HTERT RPE-1 (cell line): ENCODE data around the gene RFX1.
"Not testable (repeated sequence)": the region's sequence is repeated elsewhere in the genome, so short reads cannot be mapped to it uniquely, and the experiment has no call there.

Experiments
- in situ Hi-C: fragments of 300-500 bp; cut with MboI; formaldehyde crosslinking; loops from 4 replicates; pipeline ENCODE4 v1.14.3; 2020; ENCODE audit warnings: low sequenced_read_pairs

The RFX1 gene

GRCh38 chr19:13979686-13980085 lies 26.4 kb downstream of the RFX1 start:
- in situ Hi-C loops, result no loop called here

- in situ Hi-C loops, result no loop called here
Observed at GRCh38 chr19:13979244-13979615, 26.9 kb downstream of the RFX1 start.

- in situ Hi-C loops, result no loop called here
Observed at GRCh38 chr19:13978351-13979243, 27.5 kb downstream of the RFX1 start.

- in situ Hi-C loops, result no loop called here
Observed at GRCh38 chr19:13977803-13978202, 28.3 kb downstream of the RFX1 start.

GRCh38 chr19:13976446-13976845 lies 29.7 kb downstream of the RFX1 start:
- in situ Hi-C loops, result no loop called here

- in situ Hi-C loops, result no loop called here
Observed at GRCh38 chr19:13975870-13976269, 30.2 kb downstream of the RFX1 start.

- in situ Hi-C loops, result no loop called here
Observed at GRCh38 chr19:13974073-13974472, 32.0 kb downstream of the RFX1 start.

GRCh38 chr19:13973479-13973878 lies 32.6 kb downstream of the RFX1 start:
- in situ Hi-C loops, result not testable (repeated sequence)

GRCh38 chr19:13972368-13973155 lies 33.6 kb downstream of the RFX1 start:
- in situ Hi-C loops, result no loop called here

GRCh38 chr19:13971868-13972267 lies 34.3 kb downstream of the RFX1 start:
- in situ Hi-C loops, result not testable (repeated sequence)

GRCh38 chr19:13969897-13970296 lies 36.2 kb downstream of the RFX1 start:
- in situ Hi-C loops, result no loop called here

GRCh38 chr19:13968999-13969398 lies 37.1 kb downstream of the RFX1 start:
- in situ Hi-C loops, result no loop called here

GRCh38 chr19:13968383-13968935 lies 37.7 kb downstream of the RFX1 start:
- in situ Hi-C loops, result no loop called here

GRCh38 chr19:13967206-13967605 lies 38.9 kb downstream of the RFX1 start:
- in situ Hi-C loops, result not testable (repeated sequence)

GRCh38 chr19:13966684-13967128 lies 39.4 kb downstream of the RFX1 start:
- in situ Hi-C loops, result no loop called here

GRCh38 chr19:13965926-13966683 lies 40.0 kb downstream of the RFX1 start:
- in situ Hi-C loops, result no loop called here

- in situ Hi-C loops, result no loop called here
Observed at GRCh38 chr19:13965377-13965896, 40.7 kb downstream of the RFX1 start.

- in situ Hi-C loops, result no loop called here
Observed at GRCh38 chr19:13964776-13965175, 41.3 kb downstream of the RFX1 start.

GRCh38 chr19:13963603-13964105 lies 42.5 kb downstream of the RFX1 start:
- in situ Hi-C loops, result no loop called here
